ENCODE measurements around the gene SLC38A11.

- TF ChIP-seq FOSL1 (IDR thresholded peaks at IDR 0.05; ENCODE audit: insufficient read depth, low read depth, low read length) (no peak), CTCF (IDR thresholded peaks at IDR 0.05; ENCODE audit: control extremely low read depth in 1 of 3, insufficient read depth in 1 of 3, low read depth in 1 of 3, low read length in 3 of 3) (no peak), POU5F1 (IDR thresholded peaks at IDR 0.05; ENCODE audit: low read depth, low read length) (no peak), POLR2A (IDR thresholded peaks at IDR 0.05; ENCODE audit: control extremely low read depth in 1 of 2, low read depth in 2 of 2, low read length in 2 of 2) (no peak), GTF2F1 (IDR thresholded peaks at IDR 0.05; ENCODE audit: borderline replicate concordance, low read depth, low read length) (no peak), USF2 (IDR thresholded peaks at IDR 0.05; ENCODE audit: low read length) (no peak), KDM1A (IDR thresholded peaks at IDR 0.05; ENCODE audit: borderline replicate concordance, low read length) (no peak), EGR1 (IDR thresholded peaks at IDR 0.05; ENCODE audit: borderline replicate concordance, low read depth, low read length) (no peak), E2F6 (IDR thresholded peaks at IDR 0.05) (no peak), RAD21 (IDR thresholded peaks at IDR 0.05 in 1 of 2, conservative IDR thresholded peaks at IDR 0.05 in 1 of 2; ENCODE audit: low read depth in 2 of 2, low read length in 2 of 2) (no peak)
Observed at GRCh38 chr2:164898475-164898874, 56.9 kb downstream of the SLC38A11 start.

All from H1 (cell line).